GM12878 (cell line): ENCODE measurements around the gene TRAPPC4. TPM values are rescaled to one million over a fixed set of nuclear protein-coding genes. Genes with fewer than 3 reads are reported as not detected.

ENCODE experiments used
- IRF3 ChIP-seq: fragments of 450-650 bp; IDR thresholded peaks from 2 replicates; pipeline ENCODE4 v1.6.1; 2014; ENCODE audit warnings: mild to moderate bottlenecking
- MTA2 ChIP-seq: fragments of 450-650 bp; IDR thresholded peaks from 2 replicates; pipeline ENCODE4 v1.6.1; 2016; ENCODE audit warnings: low read depth, mild to moderate bottlenecking, moderate library complexity
- NBN ChIP-seq: fragments of 450-650 bp; IDR thresholded peaks from 2 replicates; pipeline ENCODE4 v1.6.1; 2016
- NKRF ChIP-seq: fragments of 450-650 bp; conservative IDR thresholded peaks from 2 replicates; pipeline ENCODE4 v1.6.1; 2017; ENCODE audit warnings: mild to moderate bottlenecking, moderate library complexity
- PBX3 ChIP-seq: IDR thresholded peaks from 2 replicates; pipeline ENCODE4 v1.6.1; 2011; ENCODE audit warnings: mild to moderate bottlenecking, low read depth, low read length, moderate library complexity; ENCODE audit not compliant: insufficient replicate concordance
- RAD21 ChIP-seq: IDR thresholded peaks from 2 replicates; pipeline ENCODE4 v1.6.1; 2011; ENCODE audit warnings: mild to moderate bottlenecking, low read depth, low read length, moderate library complexity; ENCODE audit not compliant: insufficient read depth
- ZNF687 ChIP-seq: fragments of 450-650 bp; IDR thresholded peaks from 2 replicates; pipeline ENCODE4 v1.6.1; 2017; ENCODE audit warnings: mild to moderate bottlenecking, moderate library complexity
- polyA plus RNA-seq, 11 experiments: library from polyadenylated mRNA; depleted of rRNA in 4 of 11; unstranded in 6 of 11; stranded (reverse) in 5 of 11; fragments of >200 nt; fragmentation: Nextera tagmentation in 4 of 11; fragmentation: Illumina TruSeq in 1 of 11; extraction: Ambion mirVana in 4 of 11; extraction: Trizol in 1 of 11; gene quantifications; 1 replicate in 1 of 11; 2 replicates in 10 of 11; pipeline versions ENCODE4 v1.2.1 to v1.2.3, GENCODE V29; 2011 to 2016; ENCODE audit warnings: inconsistent platforms in 2 of 11, missing spikeins in 2 of 11, low read depth in 1 of 11
- total RNA-seq, 4 experiments: library from RNA; depleted of rRNA in 3 of 4; stranded (reverse); fragments of >200 nt in 3 of 4; fragmentation: Illumina TruSeq in 1 of 4; extraction: Trizol in 1 of 4; gene quantifications; 2 replicates each; pipeline versions ENCODE4 v1.2.1 to v1.2.3, GENCODE V29; 2013 to 2021

TRAPPC4 gene
- total and polyA plus RNA-seq, 10 of the 15 experiments (the other 5 are each of a cell fraction or from before 2014, with no cell fraction given): 61.6 to 231 (median 98.8) TPM

GRCh38 chr11:119025541-119025940 lies 7.0 kb downstream of the TRAPPC4 start (continued):
- TF ChIP-seq ZNF687: no peak
- no peak for TF ChIP-seq PBX3
- TF ChIP-seq IRF3: no peak
- TF ChIP-seq NBN: no peak
- no peak for TF ChIP-seq RAD21
- no peak for TF ChIP-seq MTA2
- no peak for TF ChIP-seq NKRF
